Measurements from ENCODE around the gene SNRNP48. TPM values are rescaled to one million over a fixed set of nuclear protein-coding genes. Genes with fewer than 3 reads are reported as not detected.
A peak's percentile ranks its signal among the peaks of the same experiment; 100 is the strongest.

Gene SNRNP48
- total RNA-seq, 1 experiment from 2014 or later: 17.6 TPM

- TF ChIP-seq ELF4 (CRISPR knock-in tag; IDR thresholded peaks at IDR 0.05; ENCODE audit: low read depth): no peak
- no peak for TF ChIP-seq ZNF423 (CRISPR knock-in tag; IDR thresholded peaks at IDR 0.05)
- TF ChIP-seq ZNF219 (CRISPR knock-in tag; IDR thresholded peaks at IDR 0.05; ENCODE audit: borderline replicate concordance): no peak
- TF ChIP-seq ZBTB21 (CRISPR knock-in tag; IDR thresholded peaks at IDR 0.05; ENCODE audit: borderline replicate concordance): no peak
- no peak for TF ChIP-seq MAX (CRISPR knock-in tag; IDR thresholded peaks at IDR 0.05)
- TF ChIP-seq NFE2L1 (CRISPR knock-in tag; IDR thresholded peaks at IDR 0.05): no peak
- TF ChIP-seq E2F5 (CRISPR knock-in tag; IDR thresholded peaks at IDR 0.05): no peak
- no peak for TF ChIP-seq TCF7 (CRISPR knock-in tag; IDR thresholded peaks at IDR 0.05; ENCODE audit: low read depth)
These were observed 777 bp upstream of the SNRNP48 start (continued) for GRCh38 chr6:7589221-7589620.

GRCh38 chr6:7590918-7591302 is 912 bp downstream of the SNRNP48 start:
- H3K36me3 Mint-ChIP-seq: peaks cover 19% of the 10 kb centered on the region
- ATAC-seq: no peak
- POLR2A ChIA-PET: no interaction called here
- CTCF ChIA-PET: interaction anchor here (1.2 to 1.4 kb wide), 2 partner anchors 25 to 166 kb away, joined by 3 to 5 read pairs; no protein-coding TSS in a partner anchor
- no peak for DNase-seq (ENCODE audit: low spot score)
- no peaks in the 10 kb centered on the region for H3K27me3 Mint-ChIP-seq (ENCODE audit: low read depth)
- no peak for TF ChIP-seq GRHL2 (CRISPR knock-in tag; IDR thresholded peaks at IDR 0.05; ENCODE audit: insufficient replicate concordance, severe bottlenecking)
- peak; percentile 47; the same call in 1 of the 2 replicates for TF ChIP-seq ZNF121 (CRISPR knock-in tag; IDR thresholded peaks at IDR 0.05)
- peak overlapping the region; percentile 97 for H3K4me3 Mint-ChIP-seq
- H3K27ac Mint-ChIP-seq: peak overlapping the region; percentile 73
- H3K9me3 Mint-ChIP-seq: no peaks in the 10 kb centered on the region
- H3K4me1 Mint-ChIP-seq: peaks cover 25% of the 10 kb centered on the region

- CTCF ChIA-PET: interaction anchor here (0.5 to 1.2 kb wide), 3 partner anchors 24 to 305 kb away, joined by 3 to 5 read pairs (median 3); no protein-coding TSS in a partner anchor
- POLR2A ChIA-PET: interaction anchor here (0.6 kb wide), 1 partner anchor 217 kb away, joined by 7 read pairs; no protein-coding TSS in a partner anchor
- Mint-ChIP-seq H3K27ac (peak overlapping the region; percentile 5; the same call in 1 of the 2 replicates), H3K36me3 (peaks cover 28% of the 10 kb centered on the region), H3K4me3 (peak overlapping the region; percentile 97), H3K4me1 (peaks cover 25% of the 10 kb centered on the region), H3K9me3 (no peaks in the 10 kb centered on the region), H3K27me3 (ENCODE audit: low read depth) (no peaks in the 10 kb centered on the region)
- DNase-seq (ENCODE audit: low spot score) (no peak), ATAC-seq (no peak)
- TF ChIP-seq OVOL2 (CRISPR knock-in tag; IDR thresholded peaks at IDR 0.05; ENCODE audit: borderline replicate concordance) (no peak), CTCF (IDR thresholded peaks at IDR 0.05) (no peak), MLX (CRISPR knock-in tag; IDR thresholded peaks at IDR 0.05) (no peak), ZNF232 (CRISPR knock-in tag; IDR thresholded peaks at IDR 0.05) (no peak), RELA (CRISPR knock-in tag; IDR thresholded peaks at IDR 0.05; ENCODE audit: borderline replicate concordance) (no peak), JAZF1 (CRISPR knock-in tag; IDR thresholded peaks at IDR 0.05) (no peak), TEAD1 (CRISPR knock-in tag; IDR thresholded peaks at IDR 0.05) (no peak), ETV6 (CRISPR knock-in tag; IDR thresholded peaks at IDR 0.05) (no peak), ARID4B (CRISPR knock-in tag; IDR thresholded peaks at IDR 0.05; ENCODE audit: borderline replicate concordance) (no peak), ZMAT4 (CRISPR knock-in tag; IDR thresholded peaks at IDR 0.05) (no peak), PRDM15 (CRISPR knock-in tag; IDR thresholded peaks at IDR 0.05) (no peak), SOX15 (CRISPR knock-in tag; IDR thresholded peaks at IDR 0.05) (no peak), GABPB1 (CRISPR knock-in tag; IDR thresholded peaks at IDR 0.05) (no peak)
These were observed 1.8 kb downstream of the SNRNP48 start for GRCh38 chr6:7591770-7592169.
